Endothelial cell (in vitro differentiated cells): Measurements from ENCODE around the gene PTK7. TPM values are rescaled to one million over a fixed set of nuclear protein-coding genes. Genes with fewer than 3 reads are reported as not detected.

ENCODE experiments used
- DNase-seq: peaks from one replicate; pipeline ENCODE4 v3.0.0; 2021; ENCODE audit warnings: low spot score
- H3K27ac Mint-ChIP-seq: one replicate; pipeline ENCODE4 v1.8.0; 2021; ENCODE audit warnings: mixed read lengths, inconsistent platforms; ENCODE audit not compliant: unreplicated experiment
- H3K27me3 Mint-ChIP-seq: one replicate; pipeline ENCODE4 v1.8.0; 2021; ENCODE audit warnings: mild to moderate bottlenecking, moderate library complexity, mixed read lengths, inconsistent platforms; ENCODE audit not compliant: unreplicated experiment
- H3K36me3 Mint-ChIP-seq: one replicate; pipeline ENCODE4 v1.8.0; 2021; ENCODE audit warnings: mild to moderate bottlenecking, low read depth, mixed read lengths, inconsistent platforms; ENCODE audit not compliant: unreplicated experiment
- H3K4me1 Mint-ChIP-seq: one replicate; pipeline ENCODE4 v1.8.0; 2021; ENCODE audit warnings: mild to moderate bottlenecking, mixed read lengths, inconsistent platforms; ENCODE audit not compliant: unreplicated experiment
- H3K4me3 Mint-ChIP-seq: one replicate; pipeline ENCODE4 v1.8.0; 2021; ENCODE audit warnings: mild to moderate bottlenecking, mixed read lengths, inconsistent platforms; ENCODE audit not compliant: unreplicated experiment
- H3K9me3 Mint-ChIP-seq: one replicate; pipeline ENCODE4 v1.8.0; 2021; ENCODE audit warnings: mixed read lengths, inconsistent platforms; ENCODE audit not compliant: unreplicated experiment
- CTCF ChIP-seq: fragments of 200-600 bp; sonication (generic); IDR thresholded peaks from one replicate; pipeline ENCODE4 v1.5.0; 2021; ENCODE audit warnings: antibody characterized with exemption; ENCODE audit not compliant: unreplicated experiment
- total RNA-seq: library from RNA; stranded (reverse); fragmentation: NEBNext Ultra II Directional; extraction: Animal tissue kit (Norgen Biotek cat#: 25700); gene quantifications from one replicate; pipeline ENCODE4 v1.2.1, GENCODE V29; 2021; ENCODE audit not compliant: unreplicated experiment

Gene PTK7
- total RNA-seq, 1 donor from 2014 or later = 208 TPM

- H3K36me3 Mint-ChIP-seq = peaks cover 6% of the 10 kb centered on the region
- H3K27ac Mint-ChIP-seq = no peak overlapping the region
- H3K9me3 Mint-ChIP-seq = no peaks in the 10 kb centered on the region
- no peak for TF ChIP-seq CTCF
- no peak overlapping the region for H3K4me3 Mint-ChIP-seq
- H3K27me3 Mint-ChIP-seq = peaks cover 3% of the 10 kb centered on the region
- no peak for DNase-seq
- H3K4me1 Mint-ChIP-seq = no peaks in the 10 kb centered on the region
These were observed 83.5 kb downstream of the PTK7 start for GRCh38 chr6:43159599-43159998.

- Mint-ChIP-seq H3K9me3 (no peaks in the 10 kb centered on the region), H3K4me1 (no peaks in the 10 kb centered on the region), H3K36me3 (peaks cover 6% of the 10 kb centered on the region), H3K27ac (no peak overlapping the region), H3K27me3 (peaks cover 3% of the 10 kb centered on the region), H3K4me3 (no peak overlapping the region)
- DNase-seq = no peak
- no peak for TF ChIP-seq CTCF
These were observed 87.8 kb downstream of the PTK7 start for GRCh38 chr6:43163899-43164298.

GRCh38 chr6:43170417-43170930, 94.4 kb downstream of the PTK7 start:
- peak; percentile 65 for DNase-seq
- H3K27me3 Mint-ChIP-seq = peaks cover 8% of the 10 kb centered on the region
- TF ChIP-seq CTCF = no peak
- no peaks in the 10 kb centered on the region for H3K9me3 Mint-ChIP-seq
- H3K27ac Mint-ChIP-seq = peak overlapping the region; percentile 99
- H3K36me3 Mint-ChIP-seq = peaks cover 15% of the 10 kb centered on the region
- H3K4me3 Mint-ChIP-seq = peak overlapping the region; percentile 94
- H3K4me1 Mint-ChIP-seq = peaks cover 31% of the 10 kb centered on the region

- Mint-ChIP-seq H3K27ac (peak within 1 kb of the TSS; percentile 99), H3K4me3 (peak within 1 kb of the TSS; percentile 99), H3K27me3 (peaks cover 8% of the 10 kb centered on the region), H3K9me3 (no peaks in the 10 kb centered on the region), H3K4me1 (peaks cover 31% of the 10 kb centered on the region), H3K36me3 (peaks cover 17% of the 10 kb centered on the region)
- DNase-seq = peak; percentile 99
- peak; percentile 99 for TF ChIP-seq CTCF
These were observed 95.0 kb downstream of the PTK7 start, which contains the start of gene SRF for GRCh38 chr6:43170931-43171706. SRF (plus strand) TSS chr6:43171269; CDS start chr6:43171657, 388 bp downstream.

- peaks cover 31% of the 10 kb centered on the region for H3K4me1 Mint-ChIP-seq
- DNase-seq = peak; percentile 48
- H3K27ac Mint-ChIP-seq = peak overlapping the region; percentile 18
These were observed 95.6 kb downstream of the PTK7 start for GRCh38 chr6:43171707-43172103.

More at GRCh38 chr6:43171707-43172103, 95.6 kb downstream of the PTK7 start:
- Mint-ChIP-seq H3K4me3 (peak overlapping the region; percentile 99), H3K9me3 (no peaks in the 10 kb centered on the region), H3K36me3 (peaks cover 18% of the 10 kb centered on the region), H3K27me3 (peaks cover 9% of the 10 kb centered on the region)
- TF ChIP-seq CTCF = no peak
